ENCODE measurements around the gene ALDH3B2. TPM values are rescaled to one million over a fixed set of nuclear protein-coding genes. Genes with fewer than 3 reads are reported as not detected.

ALDH3B2 gene
- polyA plus RNA-seq, 3 donors = not detected

DNA sequence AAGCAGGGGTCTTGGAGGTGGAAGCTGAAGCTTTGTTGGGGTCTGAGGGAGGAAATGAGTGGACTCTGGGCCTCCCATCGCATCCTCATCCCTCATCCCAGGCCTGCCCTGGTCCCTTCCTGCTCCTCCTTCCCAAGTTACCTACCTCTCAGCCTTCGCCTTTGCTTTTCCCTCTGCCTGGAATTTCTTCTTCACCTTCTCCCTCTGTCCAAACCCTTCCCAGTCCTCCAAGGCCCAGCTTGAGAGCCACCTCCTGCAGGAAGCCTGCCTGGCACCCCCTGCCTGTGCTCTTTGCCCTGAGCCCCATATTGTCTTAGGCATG lies 42.6 kb downstream of the ALDH3B2 start:
- WGBS (ENCODE audit: insufficient coverage) = 100% methylated on average over 1 of the region's 2 CpGs

DNA sequence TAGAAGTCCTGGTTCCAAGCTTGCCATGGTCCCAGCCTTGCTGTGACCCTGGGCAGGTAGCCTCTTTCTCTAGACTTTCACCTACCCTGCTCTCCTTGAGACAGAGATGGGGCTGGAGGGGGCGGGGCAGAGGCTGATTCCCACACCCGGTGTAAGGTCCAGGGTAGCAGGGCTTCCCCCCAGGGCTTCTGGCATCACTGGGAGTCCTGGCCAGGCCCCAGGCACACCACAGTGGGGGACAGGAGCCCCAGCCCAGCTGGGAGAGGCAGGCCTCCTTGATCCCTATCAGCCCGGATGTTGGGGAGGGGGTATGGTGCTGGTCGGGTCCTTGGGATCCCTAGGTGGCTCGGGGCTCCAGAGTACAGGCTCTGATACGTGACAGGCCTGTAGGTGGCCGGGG lies 43.0 kb downstream of the ALDH3B2 start:
- H2AFZ ChIP-seq (ENCODE audit: insufficient read depth, low read depth, low read length, poor library complexity, severe bottlenecking) = peak overlapping the region; percentile 86
- no peaks in the 10 kb centered on the region for H3K9me3 ChIP-seq (replicated peaks in 1 of 2; ENCODE audit: control insufficient read depth in 1 of 2, insufficient read depth in 1 of 2, low read length in 2 of 2)
- no peak overlapping the region for H3K9ac ChIP-seq (ENCODE audit: insufficient read depth, low read length, poor library complexity, severe bottlenecking)
- H3K79me2 ChIP-seq (ENCODE audit: insufficient read depth, low read length) = no peaks in the 10 kb centered on the region
- Mint-ChIP-seq H3K27ac (no peak overlapping the region), H3K4me1 (peaks cover 10% of the 10 kb centered on the region), H3K36me3 (no peaks in the 10 kb centered on the region), H3K9me3 (peaks cover 0 to 5% (median 0%) of the 10 kb centered on the region in 7 donors), H3K4me3 (peak overlapping the region; percentile 84 to 90), H3K27me3 (ENCODE audit: low read depth in 3 of 3) (peaks cover 0 to 4% (median 1%) of the 10 kb centered on the region in 3 donors)
- H3K4me1 ChIP-seq (ENCODE audit: control insufficient read depth in 1 of 2, insufficient read depth in 2 of 2, low read length in 2 of 2) = peaks cover 16 to 21% of the 10 kb centered on the region in 2 donors
- H3K4me2 ChIP-seq (replicated peaks; ENCODE audit: extremely low read depth, low read length, poor library complexity, severe bottlenecking) = no peak overlapping the region
- TF ChIP-seq, protein P1, sequence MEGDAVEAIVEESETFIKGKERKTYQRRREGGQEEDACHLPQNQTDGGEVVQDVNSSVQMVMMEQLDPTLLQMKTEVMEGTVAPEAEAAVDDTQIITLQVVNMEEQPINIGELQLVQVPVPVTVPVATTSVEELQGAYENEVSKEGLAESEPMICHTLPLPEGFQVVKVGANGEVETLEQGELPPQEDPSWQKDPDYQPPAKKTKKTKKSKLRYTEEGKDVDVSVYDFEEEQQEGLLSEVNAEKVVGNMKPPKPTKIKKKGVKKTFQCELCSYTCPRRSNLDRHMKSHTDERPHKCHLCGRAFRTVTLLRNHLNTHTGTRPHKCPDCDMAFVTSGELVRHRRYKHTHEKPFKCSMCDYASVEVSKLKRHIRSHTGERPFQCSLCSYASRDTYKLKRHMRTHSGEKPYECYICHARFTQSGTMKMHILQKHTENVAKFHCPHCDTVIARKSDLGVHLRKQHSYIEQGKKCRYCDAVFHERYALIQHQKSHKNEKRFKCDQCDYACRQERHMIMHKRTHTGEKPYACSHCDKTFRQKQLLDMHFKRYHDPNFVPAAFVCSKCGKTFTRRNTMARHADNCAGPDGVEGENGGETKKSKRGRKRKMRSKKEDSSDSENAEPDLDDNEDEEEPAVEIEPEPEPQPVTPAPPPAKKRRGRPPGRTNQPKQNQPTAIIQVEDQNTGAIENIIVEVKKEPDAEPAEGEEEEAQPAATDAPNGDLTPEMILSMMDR (IDR thresholded peaks at IDR 0.05) = no peak
- no peaks in the 10 kb centered on the region for H4K20me1 ChIP-seq (ENCODE audit: insufficient read depth, low read length)
- H3K36me3 ChIP-seq (replicated peaks in 1 of 2; ENCODE audit: control insufficient read depth in 1 of 2, insufficient read depth in 2 of 2, low read length in 2 of 2) = no peaks in the 10 kb centered on the region
- H3K4me3 ChIP-seq (replicated peaks in 1 of 3; ENCODE audit: low read depth in 2 of 3, low read length in 3 of 3) = no peak overlapping the region
- 75% methylated on average over 5 of the region's 7 CpGs for WGBS (ENCODE audit: insufficient coverage)
- H3K27ac ChIP-seq (ENCODE audit: low read depth in 1 of 2, low read length in 2 of 2) = no peak overlapping the region
- H3K27me3 ChIP-seq (ENCODE audit: control insufficient read depth in 2 of 2, insufficient read depth in 2 of 2, low read length in 2 of 2) = no peaks in the 10 kb centered on the region
- peak in 1 of 3 donors; percentile 3 for DNase-seq
- intact Hi-C loops (cut with micrococcal nuclease) = loop anchor here (2.0 to 5.0 kb wide), 3 partner anchors 27 to 176 kb away; no protein-coding TSS in a partner anchor

More for the DNA sequence above, 42.6 kb downstream of the ALDH3B2 start:
- DNase-seq = peak in 1 of 3 donors; percentile 6
- Histone ChIP-seq H3K4me3 (replicated peaks in 1 of 3; ENCODE audit: low read depth in 2 of 3, low read length in 3 of 3) (no peak overlapping the region), H3K4me2 (replicated peaks; ENCODE audit: extremely low read depth, low read length, poor library complexity, severe bottlenecking) (no peak overlapping the region), H3K4me1 (ENCODE audit: control insufficient read depth in 1 of 2, insufficient read depth in 2 of 2, low read length in 2 of 2) (peaks cover 16 to 22% of the 10 kb centered on the region in 2 donors), H3K27me3 (ENCODE audit: control insufficient read depth in 2 of 2, insufficient read depth in 2 of 2, low read length in 2 of 2) (no peaks in the 10 kb centered on the region), H3K9me3 (replicated peaks in 1 of 2; ENCODE audit: control insufficient read depth in 1 of 2, insufficient read depth in 1 of 2, low read length in 2 of 2) (no peaks in the 10 kb centered on the region), H3K79me2 (ENCODE audit: insufficient read depth, low read length) (no peaks in the 10 kb centered on the region), H3K27ac (ENCODE audit: low read depth in 1 of 2, low read length in 2 of 2) (no peak overlapping the region), H3K36me3 (replicated peaks in 1 of 2; ENCODE audit: control insufficient read depth in 1 of 2, insufficient read depth in 2 of 2, low read length in 2 of 2) (no peaks in the 10 kb centered on the region), H3K9ac (ENCODE audit: insufficient read depth, low read length, poor library complexity, severe bottlenecking) (no peak overlapping the region), H4K20me1 (ENCODE audit: insufficient read depth, low read length) (no peaks in the 10 kb centered on the region), H2AFZ (ENCODE audit: insufficient read depth, low read depth, low read length, poor library complexity, severe bottlenecking) (no peak overlapping the region)
- Mint-ChIP-seq H3K36me3 (no peaks in the 10 kb centered on the region), H3K9me3 (peaks cover 0 to 3% (median 0%) of the 10 kb centered on the region in 7 donors), H3K4me1 (peaks cover 13% of the 10 kb centered on the region), H3K4me3 (peak overlapping the region in 1 of 2 donors; percentile 26), H3K27me3 (ENCODE audit: low read depth in 3 of 3) (peaks cover 0 to 3% (median 1%) of the 10 kb centered on the region in 3 donors), H3K27ac (peak overlapping the region in 1 of 7 donors; percentile 43)
- intact Hi-C loops (cut with micrococcal nuclease) = loop anchor here (2.0 to 5.0 kb wide), 3 partner anchors 27 to 175 kb away; no protein-coding TSS in a partner anchor
- TF ChIP-seq, protein P1 (IDR thresholded peaks at IDR 0.05) = no peak
